Fibroblast of upper back skin (primary cell): ENCODE data around the gene MAP3K20.
A peak's percentile ranks its signal among the peaks of the same experiment; 100 is the strongest.
"Not testable (repeated sequence)": the region's sequence is repeated elsewhere in the genome, so short reads cannot be mapped to it uniquely, and the experiment has no call there.

ENCODE experiments used
- DNase-seq: peaks from one replicate; pipeline ENCODE4 v3.0.0-alpha.2; 2013

MAP3K20 gene

GRCh38 chr2:173207124-173207523 lies 131.5 kb downstream of the MAP3K20 start:
- DNase-seq, result not testable (repeated sequence)

- DNase-seq, result peak; percentile 93
These were observed 134.9 kb downstream of the MAP3K20 start for GRCh38 chr2:173210270-173211196.

GRCh38 chr2:173213181-173213580 lies 137.5 kb downstream of the MAP3K20 start:
- DNase-seq, result no peak

GRCh38 chr2:173214213-173214612 lies 138.6 kb downstream of the MAP3K20 start:
- no peak for DNase-seq

- DNase-seq, result no peak
These were observed 139.7 kb downstream of the MAP3K20 start for GRCh38 chr2:173215316-173215715.

GRCh38 chr2:173216051-173216450 lies 140.4 kb downstream of the MAP3K20 start:
- no peak for DNase-seq

- no peak for DNase-seq
These were observed 141.0 kb downstream of the MAP3K20 start for GRCh38 chr2:173216668-173217067.

GRCh38 chr2:173217116-173217840 lies 141.6 kb downstream of the MAP3K20 start:
- no peak for DNase-seq

- DNase-seq, result no peak
These were observed 142.8 kb downstream of the MAP3K20 start for GRCh38 chr2:173218326-173219056.

GRCh38 chr2:173221132-173221695 lies 145.6 kb downstream of the MAP3K20 start:
- DNase-seq, result no peak

GRCh38 chr2:173221937-173222594 lies 146.4 kb downstream of the MAP3K20 start:
- DNase-seq, result no peak

- no peak for DNase-seq
These were observed 148.2 kb downstream of the MAP3K20 start for GRCh38 chr2:173223871-173224270.

- DNase-seq, result no peak
These were observed 151.5 kb downstream of the MAP3K20 start for GRCh38 chr2:173226899-173227698.

GRCh38 chr2:173229086-173229485 lies 153.4 kb downstream of the MAP3K20 start:
- DNase-seq, result peak; percentile 56

GRCh38 chr2:173230181-173230580 lies 154.5 kb downstream of the MAP3K20 start:
- DNase-seq, result no peak

- no peak for DNase-seq
These were observed 155.4 kb downstream of the MAP3K20 start for GRCh38 chr2:173231042-173231441.

- DNase-seq, result no peak
These were observed 155.8 kb downstream of the MAP3K20 start for GRCh38 chr2:173231465-173231864.

- peak; percentile 68 for DNase-seq
These were observed 157.5 kb downstream of the MAP3K20 start for GRCh38 chr2:173232956-173233744.

GRCh38 chr2:173235947-173236803 lies 160.5 kb downstream of the MAP3K20 start:
- DNase-seq, result no peak

GRCh38 chr2:173238385-173238784 lies 162.7 kb downstream of the MAP3K20 start:
- DNase-seq, result no peak
